GM12878 (cell line): ENCODE measurements around the gene GNG10. TPM values are rescaled to one million over a fixed set of nuclear protein-coding genes. Genes with fewer than 3 reads are reported as not detected.

Experiments used
- ATAC-seq: fragments of 200-7000 bp; cut with Tn5 transposase; 3 replicates; pipeline ENCODE4 v1.9.1; 2020; ENCODE audit warnings: mild to moderate bottlenecking, moderate library complexity
- BruUV-seq: library from RNA; stranded (reverse); fragments of 400-500 nt; replicated peaks from 2 replicates; lab custom pipeline; 2021; lab: Mats Ljungman, UMichigan
- CTCF ChIA-PET: fragments of 300-600 bp; sonication (Branson Sonifier 250); formaldehyde crosslinking; extraction: SDS; loops from one replicate; lab custom pipeline; 2021; ENCODE audit warnings: inconsistent platforms; lab: Yijun Ruan, JAX
- POLR2A ChIA-PET: fragments of 350-600 bp; formaldehyde crosslinking; extraction: SDS; loops from one replicate; lab custom pipeline; 2021; ENCODE audit warnings: inconsistent platforms; lab: Charles Lee
- RAD21 ChIA-PET: fragments of 300-600 bp; sonication (Branson Sonifier 250); formaldehyde crosslinking; loops from one replicate; lab custom pipeline; 2023; ENCODE audit warnings: antibody characterized with exemption; ENCODE audit not compliant: unreplicated experiment; lab: Charles Lee
- SMC1A ChIA-PET: fragments of 300-600 bp; sonication (Branson Sonifier 250); formaldehyde crosslinking; loops from one replicate; lab custom pipeline; 2023; ENCODE audit not compliant: unreplicated experiment, uncharacterized antibody; lab: Charles Lee
- DNase-seq: peaks from one replicate; pipeline ENCODE4 v3.0.0-alpha.2; 2011; ENCODE audit warnings: low read depth, low spot score
- FAIRE-seq: peaks from 3 replicates; lab custom pipeline; 2011; peaks lifted over from hg19 to GRCh38; lab: Jason Lieb, UNC
- H2AFZ ChIP-seq: 2 replicates; pipeline ENCODE4 v1.6.0; 2011; ENCODE audit warnings: low read depth, low read length, control low read depth; ENCODE audit not compliant: control insufficient read depth
- H3K27ac ChIP-seq: 2 replicates; pipeline ENCODE4 v1.5.1; 2011; ENCODE audit warnings: control low read depth; ENCODE audit not compliant: control insufficient read depth, insufficient read depth
- H3K27me3 ChIP-seq, 2 experiments: replicated peaks in 1 of 2; 2 replicates each; pipeline versions ENCODE4 v1.6.0 to v1.6.1; 2011; ENCODE audit warnings: low read length in 1 of 2; ENCODE audit not compliant: control insufficient read depth in 2 of 2, insufficient read depth in 2 of 2
- H3K36me3 ChIP-seq, 2 experiments: 2 replicates each; pipeline ENCODE4 v1.5.1; 2011; ENCODE audit warnings: low read length in 1 of 2; ENCODE audit not compliant: control insufficient read depth in 2 of 2, insufficient read depth in 2 of 2
- H3K4me1 ChIP-seq: 2 replicates; pipeline ENCODE4 v1.6.1; 2011; ENCODE audit warnings: mild to moderate bottlenecking, low read length, moderate library complexity, mixed read lengths; ENCODE audit not compliant: control insufficient read depth, insufficient read depth
- H3K4me2 ChIP-seq: 2 replicates; pipeline ENCODE4 v1.6.0; 2011; ENCODE audit warnings: control low read depth; ENCODE audit not compliant: control insufficient read depth, insufficient read depth
- H3K4me3 ChIP-seq: fragments of 200-600 bp; sonication (generic); 2 replicates; pipeline ENCODE4 v1.5.1; 2016
- H3K79me2 ChIP-seq: 2 replicates; pipeline ENCODE4 v1.6.0; 2011; ENCODE audit warnings: low read length; ENCODE audit not compliant: control insufficient read depth, insufficient read depth
- H3K9ac ChIP-seq: 2 replicates; pipeline ENCODE4 v1.8.0; 2011; ENCODE audit warnings: low read length, control low read depth, mixed read lengths; ENCODE audit not compliant: control insufficient read depth, insufficient read depth
- H3K9me3 ChIP-seq: replicated peaks from 3 replicates; pipeline ENCODE4 v1.5.1; 2011; ENCODE audit warnings: mild to moderate bottlenecking, low read length; ENCODE audit not compliant: control insufficient read depth, insufficient read depth
- H4K20me1 ChIP-seq: 2 replicates; pipeline ENCODE4 v1.6.0; 2011; ENCODE audit not compliant: control insufficient read depth, insufficient read depth
- BCL11A ChIP-seq: IDR thresholded peaks from 2 replicates; pipeline ENCODE4 v1.6.1; 2011; ENCODE audit warnings: low read depth, low read length
- BRCA1 ChIP-seq: IDR thresholded peaks from 2 replicates; pipeline ENCODE4 v1.6.1; 2011; ENCODE audit warnings: low read depth, low read length, improper control_type of control experiment
- CHD4 ChIP-seq: fragments of 200-600 bp; sonication (generic); IDR thresholded peaks from 2 replicates; pipeline ENCODE4 v1.6.1; 2016; ENCODE audit warnings: mild to moderate bottlenecking
- HDAC6 ChIP-seq: fragments of 200-600 bp; sonication (generic); IDR thresholded peaks from one replicate; pipeline ENCODE4 v1.8.0; 2017; ENCODE audit warnings: antibody characterized with exemption; ENCODE audit not compliant: unreplicated experiment
- HDGF ChIP-seq: fragments of 450-650 bp; IDR thresholded peaks from 2 replicates; pipeline ENCODE4 v1.6.1; 2016; ENCODE audit warnings: antibody characterized with exemption
- IKZF2 ChIP-seq, 2 experiments: fragments of 450-650 bp; IDR thresholded peaks; 2 replicates each; pipeline ENCODE4 v1.6.1; 2017; ENCODE audit warnings: mild to moderate bottlenecking in 2 of 2, moderate library complexity in 2 of 2
- MEF2B ChIP-seq: fragments of 450-650 bp; IDR thresholded peaks from 2 replicates; pipeline ENCODE4 v1.6.1; 2018; ENCODE audit warnings: mild to moderate bottlenecking, moderate library complexity; ENCODE audit not compliant: partially characterized antibody, poor library complexity, severe bottlenecking
- NKRF ChIP-seq: fragments of 450-650 bp; conservative IDR thresholded peaks from 2 replicates; pipeline ENCODE4 v1.6.1; 2017; ENCODE audit warnings: mild to moderate bottlenecking, moderate library complexity
- NR2F1 ChIP-seq: fragments of 450-650 bp; conservative IDR thresholded peaks from 2 replicates; pipeline ENCODE4 v1.6.1; 2017; ENCODE audit warnings: mild to moderate bottlenecking
- SMARCA5 ChIP-seq: fragments of 450-650 bp; IDR thresholded peaks from 2 replicates; pipeline ENCODE4 v1.6.1; 2017; ENCODE audit warnings: mild to moderate bottlenecking
- YBX1 ChIP-seq: fragments of 450-650 bp; IDR thresholded peaks from 2 replicates; pipeline ENCODE4 v1.6.1; 2016; ENCODE audit warnings: antibody characterized with exemption
- WGBS: methylation state at CpG from one replicate; pipeline ENCODE4 v1.1.6; 2016; ENCODE audit warnings: low lambda C conversion rate; ENCODE audit not compliant: insufficient replicate concordance, insufficient coverage; ENCODE audit errors: missing lambda C conversion rate; 5-methylcytosine and 5-hydroxymethylcytosine counted together
- in situ Hi-C: fragments of 300-500 bp; cut with MboI; formaldehyde crosslinking; loops from 9 replicates; pipeline ENCODE4 v1.14.3; 2018; ENCODE audit warnings: mixed read lengths
- intact Hi-C: fragments of 100-400 bp; cut with micrococcal nuclease; formaldehyde crosslinking; loops from one replicate; pipeline ENCODE4 v1.14.2; 2022; ENCODE audit not compliant: unreplicated experiment
- polyA plus RNA-seq, 11 experiments: library from polyadenylated mRNA; depleted of rRNA in 4 of 11; unstranded in 6 of 11; stranded (reverse) in 5 of 11; fragments of >200 nt; fragmentation: Nextera tagmentation in 4 of 11; fragmentation: Illumina TruSeq in 1 of 11; extraction: Ambion mirVana in 4 of 11; extraction: Trizol in 1 of 11; gene quantifications; 1 replicate in 1 of 11; 2 replicates in 10 of 11; pipeline versions ENCODE4 v1.2.1 to v1.2.3, GENCODE V29; 2011 to 2016; ENCODE audit warnings: inconsistent platforms in 2 of 11, missing spikeins in 2 of 11, low read depth in 1 of 11
- total RNA-seq, 4 experiments: library from RNA; depleted of rRNA in 3 of 4; stranded (reverse); fragments of >200 nt in 3 of 4; fragmentation: Illumina TruSeq in 1 of 4; extraction: Trizol in 1 of 4; gene quantifications; 2 replicates each; pipeline versions ENCODE4 v1.2.1 to v1.2.3, GENCODE V29; 2013 to 2021
- TF ChIP-seq, protein P1 (sequence below): IDR thresholded peaks from 2 replicates; pipeline ENCODE4 v1.6.1; 2012; ENCODE audit warnings: low read depth, low read length, improper control_type of control experiment
- TF ChIP-seq, protein P2 (sequence below): IDR thresholded peaks from 2 replicates; pipeline ENCODE4 v1.6.1; 2012; ENCODE audit warnings: mild to moderate bottlenecking, low read depth, low read length
- TF ChIP-seq, protein P3 (sequence below): fragments of 450-650 bp; IDR thresholded peaks from 2 replicates; pipeline ENCODE4 v1.6.1; 2018; ENCODE audit warnings: borderline replicate concordance, mild to moderate bottlenecking; ENCODE audit not compliant: partially characterized antibody
- TF ChIP-seq, protein P4 (sequence below): IDR thresholded peaks from 2 replicates; pipeline ENCODE4 v1.6.1; 2011; ENCODE audit warnings: low read depth, low read length, improper control_type of control experiment, borderline replicate concordance

The GNG10 gene
- total and polyA plus RNA-seq, 10 of the 15 experiments (the other 5 are each of a cell fraction or from before 2014, with no cell fraction given): 12.0 to 28.2 (median 22.7) TPM

- POLR2A ChIA-PET: no interaction called here
- no peak for DNase-seq
- in situ Hi-C loops: no loop called here
- Histone ChIP-seq H3K4me3 (no peak overlapping the region), H3K9ac (no peak overlapping the region)
- no peak for ATAC-seq
- no peak for FAIRE-seq
- no peak for TF ChIP-seq YBX1
- TF ChIP-seq NR2F1: no peak
- no peak for TF ChIP-seq CHD4
- TF ChIP-seq, protein P1, sequence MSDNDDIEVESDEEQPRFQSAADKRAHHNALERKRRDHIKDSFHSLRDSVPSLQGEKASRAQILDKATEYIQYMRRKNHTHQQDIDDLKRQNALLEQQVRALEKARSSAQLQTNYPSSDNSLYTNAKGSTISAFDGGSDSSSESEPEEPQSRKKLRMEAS: no peak
- TF ChIP-seq NKRF: no peak
- TF ChIP-seq, protein P2, sequence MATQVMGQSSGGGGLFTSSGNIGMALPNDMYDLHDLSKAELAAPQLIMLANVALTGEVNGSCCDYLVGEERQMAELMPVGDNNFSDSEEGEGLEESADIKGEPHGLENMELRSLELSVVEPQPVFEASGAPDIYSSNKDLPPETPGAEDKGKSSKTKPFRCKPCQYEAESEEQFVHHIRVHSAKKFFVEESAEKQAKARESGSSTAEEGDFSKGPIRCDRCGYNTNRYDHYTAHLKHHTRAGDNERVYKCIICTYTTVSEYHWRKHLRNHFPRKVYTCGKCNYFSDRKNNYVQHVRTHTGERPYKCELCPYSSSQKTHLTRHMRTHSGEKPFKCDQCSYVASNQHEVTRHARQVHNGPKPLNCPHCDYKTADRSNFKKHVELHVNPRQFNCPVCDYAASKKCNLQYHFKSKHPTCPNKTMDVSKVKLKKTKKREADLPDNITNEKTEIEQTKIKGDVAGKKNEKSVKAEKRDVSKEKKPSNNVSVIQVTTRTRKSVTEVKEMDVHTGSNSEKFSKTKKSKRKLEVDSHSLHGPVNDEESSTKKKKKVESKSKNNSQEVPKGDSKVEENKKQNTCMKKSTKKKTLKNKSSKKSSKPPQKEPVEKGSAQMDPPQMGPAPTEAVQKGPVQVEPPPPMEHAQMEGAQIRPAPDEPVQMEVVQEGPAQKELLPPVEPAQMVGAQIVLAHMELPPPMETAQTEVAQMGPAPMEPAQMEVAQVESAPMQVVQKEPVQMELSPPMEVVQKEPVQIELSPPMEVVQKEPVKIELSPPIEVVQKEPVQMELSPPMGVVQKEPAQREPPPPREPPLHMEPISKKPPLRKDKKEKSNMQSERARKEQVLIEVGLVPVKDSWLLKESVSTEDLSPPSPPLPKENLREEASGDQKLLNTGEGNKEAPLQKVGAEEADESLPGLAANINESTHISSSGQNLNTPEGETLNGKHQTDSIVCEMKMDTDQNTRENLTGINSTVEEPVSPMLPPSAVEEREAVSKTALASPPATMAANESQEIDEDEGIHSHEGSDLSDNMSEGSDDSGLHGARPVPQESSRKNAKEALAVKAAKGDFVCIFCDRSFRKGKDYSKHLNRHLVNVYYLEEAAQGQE: no peak
- TF ChIP-seq, protein P3, sequence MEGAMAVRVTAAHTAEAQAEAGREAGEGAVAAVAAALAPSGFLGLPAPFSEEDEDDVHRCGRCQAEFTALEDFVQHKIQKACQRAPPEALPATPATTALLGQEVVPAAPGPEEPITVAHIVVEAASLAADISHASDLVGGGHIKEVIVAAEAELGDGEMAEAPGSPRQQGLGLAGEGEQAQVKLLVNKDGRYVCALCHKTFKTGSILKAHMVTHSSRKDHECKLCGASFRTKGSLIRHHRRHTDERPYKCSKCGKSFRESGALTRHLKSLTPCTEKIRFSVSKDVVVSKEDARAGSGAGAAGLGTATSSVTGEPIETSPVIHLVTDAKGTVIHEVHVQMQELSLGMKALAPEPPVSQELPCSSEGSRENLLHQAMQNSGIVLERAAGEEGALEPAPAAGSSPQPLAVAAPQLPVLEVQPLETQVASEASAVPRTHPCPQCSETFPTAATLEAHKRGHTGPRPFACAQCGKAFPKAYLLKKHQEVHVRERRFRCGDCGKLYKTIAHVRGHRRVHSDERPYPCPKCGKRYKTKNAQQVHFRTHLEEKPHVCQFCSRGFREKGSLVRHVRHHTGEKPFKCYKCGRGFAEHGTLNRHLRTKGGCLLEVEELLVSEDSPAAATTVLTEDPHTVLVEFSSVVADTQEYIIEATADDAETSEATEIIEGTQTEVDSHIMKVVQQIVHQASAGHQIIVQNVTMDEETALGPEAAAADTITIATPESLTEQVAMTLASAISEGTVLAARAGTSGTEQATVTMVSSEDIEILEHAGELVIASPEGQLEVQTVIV: no peak
- no peak for TF ChIP-seq MEF2B
- TF ChIP-seq HDAC6: no peak
- TF ChIP-seq HDGF: no peak
- TF ChIP-seq, protein P4, sequence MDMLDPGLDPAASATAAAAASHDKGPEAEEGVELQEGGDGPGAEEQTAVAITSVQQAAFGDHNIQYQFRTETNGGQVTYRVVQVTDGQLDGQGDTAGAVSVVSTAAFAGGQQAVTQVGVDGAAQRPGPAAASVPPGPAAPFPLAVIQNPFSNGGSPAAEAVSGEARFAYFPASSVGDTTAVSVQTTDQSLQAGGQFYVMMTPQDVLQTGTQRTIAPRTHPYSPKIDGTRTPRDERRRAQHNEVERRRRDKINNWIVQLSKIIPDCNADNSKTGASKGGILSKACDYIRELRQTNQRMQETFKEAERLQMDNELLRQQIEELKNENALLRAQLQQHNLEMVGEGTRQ: no peak
- TF ChIP-seq BCL11A: no peak
- no peak for TF ChIP-seq SMARCA5
- no peak for TF ChIP-seq BRCA1
- no peak for TF ChIP-seq IKZF2 (IDR thresholded peaks at IDR 0.05)
- TF ChIP-seq, all 136 proteins: peak for 0
- no peaks in the 10 kb centered on the region for H3K9me3 ChIP-seq
- H3K27me3 ChIP-seq: no peaks in the 10 kb centered on the region
- no peaks in the 10 kb centered on the region for H3K79me2 ChIP-seq
- H3K4me2 ChIP-seq: no peak overlapping the region
- ChIA-PET CTCF (no interaction called here), SMC1A (no interaction called here), RAD21 (no interaction called here)
- no peaks in the 10 kb centered on the region for H3K36me3 ChIP-seq
- 94% methylated on average over 1 of the region's 1 CpG for WGBS
- H4K20me1 ChIP-seq: no peaks in the 10 kb centered on the region
- no peak overlapping the region for H2AFZ ChIP-seq
- no peak overlapping the region for H3K27ac ChIP-seq
- intact Hi-C loops: no loop called here
- H3K4me1 ChIP-seq: no peaks in the 10 kb centered on the region
- BruUV-seq: no TSS peak
These were observed 22.0 kb downstream of the GNG10 start for GRCh38 chr9:111683392-111683791.
